ENCODE measurements around the gene AMBP.

GRCh38 chr9:114031948-114032840, 45.9 kb downstream of the AMBP start:
- TF ChIP-seq CTCF (conservative IDR thresholded peaks at IDR 0.05; ENCODE audit: low read length) (no peak), EZH2phosphoT487 (IDR thresholded peaks at IDR 0.05; ENCODE audit: borderline replicate concordance) (no peak)
